Nephron (organoid): ENCODE data around the gene TMCC3.

Source experiments
- H3K27ac Mint-ChIP-seq, 3 experiments: 2 replicates each; pipeline ENCODE4 v1.8.0; 2020; ENCODE audit warnings: mixed read lengths in 3 of 3, mild to moderate bottlenecking in 2 of 3, moderate library complexity in 1 of 3
- H3K27me3 Mint-ChIP-seq: 2 replicates; pipeline ENCODE4 v1.8.0; 2021; ENCODE audit warnings: low read depth, mild to moderate bottlenecking, moderate library complexity, mixed read lengths
- H3K36me3 Mint-ChIP-seq: 2 replicates; pipeline ENCODE4 v1.8.0; 2020; ENCODE audit warnings: low read depth, mixed read lengths
- H3K4me1 Mint-ChIP-seq: 2 replicates; pipeline ENCODE4 v1.8.0; 2020; ENCODE audit warnings: mixed read lengths
- H3K4me3 Mint-ChIP-seq, 3 experiments: 2 replicates each; pipeline ENCODE4 v1.8.0; 2020; ENCODE audit warnings: mild to moderate bottlenecking in 3 of 3, mixed read lengths in 3 of 3, moderate library complexity in 2 of 3
- H3K9me3 Mint-ChIP-seq: 2 replicates; pipeline ENCODE4 v1.8.0; 2020; ENCODE audit warnings: mixed read lengths
- CTCF ChIP-seq, 3 experiments: fragments of 200-600 bp; sonication (generic); IDR thresholded peaks; one replicate each; pipeline ENCODE4 v1.5.0; 2021; ENCODE audit warnings: antibody characterized with exemption in 3 of 3; ENCODE audit not compliant: unreplicated experiment in 3 of 3

The TMCC3 gene

GRCh38 chr12:94589591-94590001 is 60.8 kb downstream of the TMCC3 start:
- H3K36me3 Mint-ChIP-seq: no peaks in the 10 kb centered on the region

GRCh38 chr12:94588346-94588745 is 62.0 kb downstream of the TMCC3 start:
- Mint-ChIP-seq H3K27me3 (peaks cover 3% of the 10 kb centered on the region), H3K4me1 (peaks cover 36% of the 10 kb centered on the region), H3K27ac (peak overlapping the region in 1 of 3 experiments; percentile 35), H3K4me3 (no peak overlapping the region), H3K9me3 (no peaks in the 10 kb centered on the region), H3K36me3 (no peaks in the 10 kb centered on the region)
- TF ChIP-seq CTCF (IDR thresholded peaks at IDR 0.05; ENCODE audit: unreplicated experiment in 3 of 3): no peak

More at GRCh38 chr12:94589591-94590001, 60.8 kb downstream of the TMCC3 start:
- no peak for TF ChIP-seq CTCF (IDR thresholded peaks at IDR 0.05; ENCODE audit: unreplicated experiment in 3 of 3)
- Mint-ChIP-seq H3K4me3 (no peak overlapping the region), H3K4me1 (peaks cover 46% of the 10 kb centered on the region), H3K27ac (no peak overlapping the region), H3K27me3 (peaks cover 3% of the 10 kb centered on the region), H3K9me3 (no peaks in the 10 kb centered on the region)

GRCh38 chr12:94587266-94588241 is 62.8 kb downstream of the TMCC3 start:
- Mint-ChIP-seq H3K4me1 (peaks cover 35% of the 10 kb centered on the region), H3K27me3 (peaks cover 3% of the 10 kb centered on the region), H3K4me3 (no peak overlapping the region), H3K27ac (peak overlapping the region; percentile 35 to 55 (median 37)), H3K9me3 (no peaks in the 10 kb centered on the region), H3K36me3 (peaks cover 2% of the 10 kb centered on the region)
- no peak for TF ChIP-seq CTCF (IDR thresholded peaks at IDR 0.05; ENCODE audit: unreplicated experiment in 3 of 3)

- Mint-ChIP-seq H3K36me3 (peaks cover 10% of the 10 kb centered on the region), H3K27me3 (peaks cover 3% of the 10 kb centered on the region), H3K4me1 (peaks cover 35% of the 10 kb centered on the region), H3K27ac (peak overlapping the region in 1 of 3 experiments; percentile 12), H3K9me3 (no peaks in the 10 kb centered on the region), H3K4me3 (no peak overlapping the region)
- TF ChIP-seq CTCF (IDR thresholded peaks at IDR 0.05; ENCODE audit: unreplicated experiment in 3 of 3): no peak
Observed at GRCh38 chr12:94586589-94587259, 63.6 kb downstream of the TMCC3 start.

GRCh38 chr12:94585626-94586025 is 64.7 kb downstream of the TMCC3 start:
- Mint-ChIP-seq H3K4me1 (peaks cover 31% of the 10 kb centered on the region), H3K36me3 (peaks cover 17% of the 10 kb centered on the region), H3K27ac (no peak overlapping the region), H3K4me3 (no peak overlapping the region), H3K9me3 (no peaks in the 10 kb centered on the region), H3K27me3 (peaks cover 3% of the 10 kb centered on the region)
- no peak for TF ChIP-seq CTCF (IDR thresholded peaks at IDR 0.05; ENCODE audit: unreplicated experiment in 3 of 3)
